Measurements from ENCODE around the gene POMT2.
A peak's percentile ranks its signal among the peaks of the same experiment; 100 is the strongest.

The POMT2 gene

GRCh38 chr14:77267937-77268699 lies 52.6 kb downstream of the POMT2 start:
- no peak for DNase-seq (ENCODE audit: low read depth)

- DNase-seq (ENCODE audit: low read depth) = no peak
Observed at GRCh38 chr14:77266336-77266735, 54.3 kb downstream of the POMT2 start.

GRCh38 chr14:77265561-77266335 lies 54.9 kb downstream of the POMT2 start:
- no peak for DNase-seq (ENCODE audit: low read depth)

- no peak for DNase-seq (ENCODE audit: low read depth)
Observed at GRCh38 chr14:77265187-77265515, 55.5 kb downstream of the POMT2 start.

- no peak for DNase-seq (ENCODE audit: low read depth)
Observed at GRCh38 chr14:77264466-77265186, 56.1 kb downstream of the POMT2 start.

DNA sequence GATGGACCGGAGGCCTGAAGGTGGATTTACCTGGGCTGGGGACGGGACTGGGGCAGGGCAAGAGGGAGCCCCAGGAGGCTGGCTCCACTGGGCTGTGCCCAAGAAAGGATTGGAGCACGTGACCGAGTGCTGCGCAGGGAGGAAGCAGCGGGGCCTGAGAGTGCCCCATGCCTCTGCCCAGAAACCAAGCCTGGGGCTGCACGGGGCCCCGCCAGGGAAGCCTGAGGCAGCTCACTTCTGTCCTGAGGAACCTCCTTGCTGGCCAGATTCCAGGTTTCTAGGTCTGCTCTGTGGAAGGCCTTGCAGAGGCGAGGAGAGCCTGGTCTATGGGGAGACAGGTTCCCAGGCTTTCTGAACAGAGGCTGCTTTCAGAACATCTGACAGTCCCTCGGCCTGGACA lies 60.1 kb downstream of the POMT2 start:
- DNase-seq (ENCODE audit: low read depth) = peak; percentile 5

DNA sequence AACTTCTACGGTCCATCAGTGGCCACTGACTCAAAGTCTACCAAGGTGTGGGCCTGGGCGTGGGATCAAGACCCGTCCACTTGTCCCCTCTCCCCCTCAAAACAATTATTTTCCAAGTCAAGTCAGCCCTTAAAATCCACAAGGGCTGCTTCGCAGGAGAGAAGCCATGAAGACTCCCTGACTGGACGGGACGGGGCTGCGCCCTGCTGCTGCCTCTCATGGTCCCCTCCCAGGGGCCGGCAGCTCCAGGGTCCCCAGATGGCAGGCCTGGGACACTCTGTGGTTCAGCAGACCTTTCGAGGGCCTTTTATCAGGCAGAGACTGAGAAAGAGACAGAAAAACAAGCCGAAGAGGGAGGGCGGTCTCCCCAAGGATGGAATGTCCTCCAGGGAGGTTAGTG lies 60.5 kb downstream of the POMT2 start:
- no peak for DNase-seq (ENCODE audit: low read depth)

- DNase-seq (ENCODE audit: low read depth) = no peak
Observed at GRCh38 chr14:77259025-77259715, 61.5 kb downstream of the POMT2 start.

DNA sequence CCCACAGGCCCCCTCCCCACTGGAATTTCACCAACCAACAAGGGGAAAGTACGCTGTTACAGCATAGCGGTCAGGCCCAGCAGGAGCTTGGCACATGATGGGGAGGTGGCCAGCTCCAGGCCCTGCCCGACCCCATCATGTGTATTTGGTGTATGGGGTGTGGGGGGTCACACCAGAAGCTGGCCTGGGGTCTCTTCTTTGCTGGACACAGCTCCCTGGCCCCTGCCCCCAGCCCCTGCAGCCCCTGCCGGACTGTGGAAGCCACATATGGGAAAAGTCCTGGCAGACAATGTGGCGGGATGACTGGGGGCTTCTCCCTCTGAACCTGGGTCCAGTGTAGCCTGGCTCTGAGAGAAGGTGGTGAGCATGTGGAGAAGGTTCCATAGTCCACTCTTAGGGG lies 62.1 kb downstream of the POMT2 start:
- DNase-seq (ENCODE audit: low read depth) = no peak

GRCh38 chr14:77257700-77258099 lies 63.0 kb downstream of the POMT2 start:
- DNase-seq (ENCODE audit: low read depth) = no peak

GRCh38 chr14:77256694-77257093 lies 64.0 kb downstream of the POMT2 start:
- no peak for DNase-seq (ENCODE audit: low read depth)

DNA sequence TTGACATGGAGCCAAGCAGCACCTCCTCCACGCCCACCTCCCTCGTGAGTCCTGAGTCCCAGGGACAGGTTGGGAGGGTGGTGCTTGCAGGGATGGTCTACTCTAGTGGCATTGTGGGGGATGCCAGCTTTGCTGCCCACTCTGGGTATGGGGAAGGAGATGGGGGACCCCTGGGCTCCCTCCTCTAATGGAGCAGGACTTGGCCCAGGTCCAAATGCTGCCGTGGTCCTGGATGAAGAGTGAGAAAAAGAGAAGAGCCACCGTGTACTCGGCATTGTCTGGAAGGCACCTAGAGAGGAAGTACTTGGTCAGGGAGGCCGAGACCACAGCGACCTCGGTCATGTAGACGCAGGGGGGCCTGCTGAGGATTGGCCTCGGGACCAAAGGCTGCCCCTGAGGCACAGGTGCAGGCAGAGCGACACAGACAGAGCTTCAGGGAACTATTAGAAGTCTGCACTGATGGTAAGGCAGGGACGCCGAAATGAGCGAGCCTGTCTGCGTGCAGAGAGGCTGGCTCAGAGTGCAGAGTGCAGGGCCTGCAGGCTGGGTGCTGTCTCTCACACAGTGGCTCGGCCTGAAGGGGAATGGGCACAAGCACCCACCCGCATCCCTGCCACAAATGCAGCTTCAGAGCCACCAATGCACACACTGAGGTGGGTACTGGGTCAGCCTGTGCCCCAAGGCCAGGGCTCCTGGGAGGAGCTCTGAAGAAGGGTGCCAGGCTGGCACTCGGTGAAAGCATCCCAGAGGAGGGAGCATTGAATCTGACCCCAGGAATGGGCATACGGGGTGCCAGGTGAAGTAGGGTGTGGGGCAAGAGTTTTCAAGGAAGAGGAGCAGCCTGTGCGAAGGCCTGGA lies 67.1 kb downstream of the POMT2 start:
- no peak for DNase-seq (ENCODE audit: low read depth)

- no peak for DNase-seq (ENCODE audit: low read depth)
Observed at GRCh38 chr14:77251870-77252269, 68.8 kb downstream of the POMT2 start.

DNA sequence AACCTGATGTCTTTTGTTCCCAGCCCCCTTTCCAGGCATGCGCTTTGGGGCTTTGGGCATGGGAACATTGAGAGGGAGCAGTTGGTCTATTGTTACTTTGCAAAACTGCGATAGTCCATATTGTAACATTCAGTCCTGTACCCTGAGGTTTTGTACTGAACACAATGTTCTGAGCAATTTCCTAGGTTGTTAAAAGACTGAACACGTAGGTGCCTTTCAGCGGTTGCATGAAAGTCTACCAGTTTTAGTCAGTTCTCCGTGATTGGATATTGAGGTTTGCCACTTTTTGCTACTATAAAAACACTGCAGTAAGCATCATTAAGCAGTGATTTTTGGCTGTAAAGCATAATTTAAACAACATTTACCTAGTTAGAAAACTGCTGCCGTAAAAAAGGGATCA lies 69.8 kb downstream of the POMT2 start:
- no peak for DNase-seq (ENCODE audit: low read depth)

- no peak for DNase-seq (ENCODE audit: low read depth)
Observed at GRCh38 chr14:77249286-77249685, 71.4 kb downstream of the POMT2 start.

GRCh38 chr14:77248666-77249065 lies 72.0 kb downstream of the POMT2 start:
- no peak for DNase-seq (ENCODE audit: low read depth)

DNA sequence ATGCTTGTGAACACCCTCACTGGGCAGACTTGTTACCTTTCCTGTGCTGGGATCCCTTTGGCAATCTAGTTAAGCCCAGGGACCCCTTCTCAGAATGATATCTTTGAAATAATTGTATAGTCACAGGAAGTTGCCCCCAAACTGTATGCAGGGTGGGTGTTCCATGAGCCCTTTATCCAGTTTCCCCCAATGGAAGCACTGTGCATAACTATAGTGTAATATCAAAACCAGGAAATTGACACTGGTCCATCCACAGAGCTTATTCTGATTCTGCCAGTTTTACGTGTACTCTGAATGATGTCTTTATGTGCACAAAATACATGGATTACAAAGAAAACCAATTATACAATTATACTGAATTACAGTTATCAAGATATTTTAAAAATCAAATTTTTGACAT lies 73.9 kb downstream of the POMT2 start:
- DNase-seq (ENCODE audit: low read depth) = no peak

- no peak for DNase-seq (ENCODE audit: low read depth)
Observed at GRCh38 chr14:77245820-77246219, 74.9 kb downstream of the POMT2 start.

- DNase-seq (ENCODE audit: low read depth) = no peak
Observed at GRCh38 chr14:77243853-77244252, 76.8 kb downstream of the POMT2 start.

DNA sequence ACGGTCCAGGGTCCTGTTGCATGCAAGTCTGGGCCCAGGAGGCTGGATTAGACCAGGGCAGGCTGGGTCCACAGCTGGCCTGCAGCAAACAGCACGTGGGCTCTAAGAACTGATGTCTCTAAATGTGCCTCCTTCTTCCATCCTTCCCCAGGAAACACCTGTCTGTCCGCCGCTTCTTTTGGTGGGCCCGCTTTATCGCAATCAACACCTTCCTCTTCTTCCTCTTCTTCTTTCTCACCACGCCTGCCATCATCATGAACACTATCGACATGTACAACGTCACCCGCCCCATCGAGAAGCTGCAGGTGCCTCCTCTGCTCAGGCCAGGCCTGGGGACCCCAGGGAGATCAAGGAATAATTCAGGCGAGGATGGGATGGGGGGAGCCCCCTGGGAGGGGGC lies 77.9 kb downstream of the POMT2 start:
- DNase-seq (ENCODE audit: low read depth) = no peak

DNA sequence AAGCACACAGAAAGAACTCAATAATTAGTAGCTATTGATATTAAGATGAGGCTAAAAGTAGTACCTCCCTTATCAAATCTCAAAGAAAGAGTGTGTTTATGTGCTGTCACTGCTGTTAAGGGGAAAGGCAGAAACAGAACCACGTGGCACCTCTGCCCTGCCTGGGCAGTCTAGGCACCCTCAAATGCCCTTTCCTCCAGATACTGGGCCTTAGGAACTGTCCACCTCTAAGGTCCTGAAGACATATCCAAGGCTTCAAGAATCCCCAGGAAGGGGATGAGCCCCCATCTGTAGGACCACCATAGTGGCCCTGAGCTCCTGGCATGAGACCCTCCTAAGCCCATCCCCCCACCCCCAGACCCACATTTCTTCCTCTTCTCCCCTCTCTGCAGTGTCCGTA lies 78.7 kb downstream of the POMT2 start:
- peak; percentile 8 for DNase-seq (ENCODE audit: low read depth)

Measured in amniotic epithelial cell (primary cell).